Activated naive CD8-positive, alpha-beta T cell treated with anti-CD3 and anti-CD28 coated beads, Interleukin-2, amount 10 ng/mL, durations not matched to agents 7 days and 5 days (primary cell): ENCODE data around the gene SLC35A3. TPM values are rescaled to one million over a fixed set of nuclear protein-coding genes. Genes with fewer than 3 reads are reported as not detected.
A peak's percentile ranks its signal among the peaks of the same experiment; 100 is the strongest.

ENCODE experiments used
- ATAC-seq: fragments of 150-1000 bp; cut with Tn5 transposase; one replicate; pipeline ENCODE4 v1.10.0; 2021; ENCODE audit warnings: low read depth, moderate library complexity
- POLR2A ChIA-PET: fragments of 350-600 bp; sonication (Branson Sonifier 250); formaldehyde crosslinking; loops from one replicate; lab custom pipeline; 2021; ENCODE audit warnings: antibody characterized with exemption; lab: Charles Lee
- DNase-seq: peaks from one replicate; pipeline ENCODE4 v3.0.0; 2021
- H3K27ac Mint-ChIP-seq: one replicate; pipeline ENCODE4 v1.8.0; 2022; ENCODE audit warnings: mild to moderate bottlenecking, mixed read lengths
- H3K27me3 Mint-ChIP-seq: one replicate; pipeline ENCODE4 v1.8.0; 2022; ENCODE audit warnings: mild to moderate bottlenecking, moderate library complexity, mixed read lengths
- H3K36me3 Mint-ChIP-seq: one replicate; pipeline ENCODE4 v1.8.0; 2021; ENCODE audit warnings: mild to moderate bottlenecking, mixed read lengths
- H3K4me1 Mint-ChIP-seq: one replicate; pipeline ENCODE4 v1.8.0; 2021; ENCODE audit warnings: mixed read lengths
- H3K4me3 Mint-ChIP-seq: one replicate; pipeline ENCODE4 v1.8.0; 2022; ENCODE audit warnings: mild to moderate bottlenecking, moderate library complexity, mixed read lengths
- H3K9me3 Mint-ChIP-seq: one replicate; pipeline ENCODE4 v1.8.0; 2021; ENCODE audit warnings: mixed read lengths
- total RNA-seq, 2 experiments: library from RNA; stranded (reverse); gene quantifications; one replicate each; pipeline ENCODE4 v1.2.3, GENCODE V29; 2021

Gene SLC35A3
- total RNA-seq, 2 experiments from 2014 or later = 21.5 to 23.3 TPM

DNA sequence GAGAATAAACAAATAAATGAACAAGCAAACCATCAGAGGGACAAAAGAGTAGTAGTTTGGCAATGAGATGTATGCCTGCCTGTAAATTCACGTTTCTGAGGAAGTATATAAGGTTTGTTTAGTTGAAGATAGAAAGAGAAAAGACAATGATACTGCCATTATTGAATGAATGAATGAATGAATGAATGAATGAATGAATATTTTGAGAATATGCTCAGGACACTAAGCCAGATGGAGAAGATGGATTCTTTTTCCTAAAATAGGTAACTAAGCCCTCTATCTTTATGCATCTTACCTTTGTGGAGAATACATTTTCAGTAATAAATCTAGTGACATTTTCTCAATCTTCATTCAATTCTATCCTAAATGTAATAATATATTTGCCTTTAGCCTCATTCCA, 49.4 kb downstream of the SLC35A3 start:
- no peaks in the 10 kb centered on the region for H3K27me3 Mint-ChIP-seq
- no peak overlapping the region for H3K4me3 Mint-ChIP-seq
- H3K36me3 Mint-ChIP-seq = peaks cover 19% of the 10 kb centered on the region
- DNase-seq (no peak), ATAC-seq (no peak)
- H3K4me1 Mint-ChIP-seq = peaks cover 3% of the 10 kb centered on the region
- POLR2A ChIA-PET = no interaction called here
- no peak overlapping the region for H3K27ac Mint-ChIP-seq
- H3K9me3 Mint-ChIP-seq = no peaks in the 10 kb centered on the region

GRCh38 chr1:100023482-100023881, 53.7 kb downstream of the SLC35A3 start:
- POLR2A ChIA-PET = no interaction called here
- no peaks in the 10 kb centered on the region for H3K27me3 Mint-ChIP-seq
- peaks cover 1% of the 10 kb centered on the region for H3K4me1 Mint-ChIP-seq
- no peaks in the 10 kb centered on the region for H3K9me3 Mint-ChIP-seq
- H3K36me3 Mint-ChIP-seq = peaks cover 14% of the 10 kb centered on the region
- ATAC-seq = no peak
- no peak overlapping the region for H3K4me3 Mint-ChIP-seq
- DNase-seq = no peak
- no peak overlapping the region for H3K27ac Mint-ChIP-seq

DNA sequence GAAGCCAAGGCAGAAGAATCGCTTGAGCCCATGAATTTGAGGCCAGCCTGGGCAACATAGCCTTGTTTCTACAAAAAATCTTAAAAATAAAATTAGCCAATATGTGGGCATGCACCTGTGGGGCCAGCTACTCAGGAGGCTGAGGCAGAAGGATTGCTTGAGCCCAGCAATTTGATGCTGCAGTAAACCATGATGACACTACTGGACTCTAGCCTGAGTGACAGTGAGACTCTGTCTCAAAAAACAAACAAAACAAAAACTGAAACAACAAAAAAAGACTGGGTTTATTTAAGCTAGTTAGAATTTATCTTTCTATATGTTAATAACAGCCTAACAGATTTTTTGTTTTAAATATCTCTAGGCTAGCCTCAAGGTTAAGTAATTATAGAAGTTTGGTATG, 57.4 kb downstream of the SLC35A3 start:
- DNase-seq (no peak), ATAC-seq (no peak)
- no peak overlapping the region for H3K4me3 Mint-ChIP-seq
- peaks cover 9% of the 10 kb centered on the region for H3K36me3 Mint-ChIP-seq
- H3K27me3 Mint-ChIP-seq = no peaks in the 10 kb centered on the region
- H3K9me3 Mint-ChIP-seq = no peaks in the 10 kb centered on the region
- POLR2A ChIA-PET = no interaction called here
- H3K4me1 Mint-ChIP-seq = peaks cover 10% of the 10 kb centered on the region
- H3K27ac Mint-ChIP-seq = no peak overlapping the region

GRCh38 chr1:100028765-100029164, 59.0 kb downstream of the SLC35A3 start:
- H3K4me3 Mint-ChIP-seq = no peak overlapping the region
- POLR2A ChIA-PET = interaction anchor here (0.9 to 1.2 kb wide), 3 partner anchors 9 to 59 kb away, joined by 3 to 4 read pairs (median 3); partner anchors contain the start of gene SLC35A3
- peaks cover 10% of the 10 kb centered on the region for H3K4me1 Mint-ChIP-seq
- peak overlapping the region; percentile 45 for H3K27ac Mint-ChIP-seq
- ATAC-seq (peak; percentile 90), DNase-seq (no peak)
- H3K9me3 Mint-ChIP-seq = no peaks in the 10 kb centered on the region
- H3K36me3 Mint-ChIP-seq = peaks cover 9% of the 10 kb centered on the region
- no peaks in the 10 kb centered on the region for H3K27me3 Mint-ChIP-seq

DNA sequence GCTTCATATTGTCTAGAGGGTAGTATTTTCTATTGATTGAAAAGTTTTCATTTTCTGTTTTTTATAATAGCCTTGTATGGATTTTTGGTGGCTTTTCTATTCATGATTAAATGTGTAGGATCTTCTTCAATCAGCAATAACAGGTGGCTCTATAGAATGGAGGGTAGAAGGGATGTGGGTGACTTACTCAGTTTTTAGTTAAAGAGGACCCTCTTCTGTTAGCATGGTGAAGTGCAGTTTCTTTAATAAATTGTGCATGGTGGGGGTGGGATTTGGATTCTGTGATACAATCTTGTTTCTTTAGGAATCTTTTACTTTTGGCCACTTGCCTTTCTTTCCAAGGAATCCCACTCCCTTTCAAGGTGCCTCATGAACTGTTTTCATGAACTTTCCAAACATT, 64.7 kb downstream of the SLC35A3 start:
- no peak for ATAC-seq
- no peak overlapping the region for H3K27ac Mint-ChIP-seq
- H3K36me3 Mint-ChIP-seq = peaks cover 9% of the 10 kb centered on the region
- H3K4me3 Mint-ChIP-seq = no peak overlapping the region
- H3K9me3 Mint-ChIP-seq = no peaks in the 10 kb centered on the region
- no peak for DNase-seq
- no peaks in the 10 kb centered on the region for H3K27me3 Mint-ChIP-seq
- H3K4me1 Mint-ChIP-seq = peaks cover 22% of the 10 kb centered on the region
- POLR2A ChIA-PET = no interaction called here

GRCh38 chr1:100035214-100035613, 65.4 kb downstream of the SLC35A3 start:
- POLR2A ChIA-PET = interaction anchor here (1.2 kb wide), 1 partner anchor 65 kb away, joined by 3 read pairs; the partner anchor contains the start of gene SLC35A3
- no peaks in the 10 kb centered on the region for H3K9me3 Mint-ChIP-seq
- H3K4me3 Mint-ChIP-seq = no peak overlapping the region
- ATAC-seq = no peak
- no peak overlapping the region for H3K27ac Mint-ChIP-seq
- DNase-seq = no peak
- H3K27me3 Mint-ChIP-seq = no peaks in the 10 kb centered on the region
- H3K4me1 Mint-ChIP-seq = peaks cover 26% of the 10 kb centered on the region
- peaks cover 12% of the 10 kb centered on the region for H3K36me3 Mint-ChIP-seq

- Mint-ChIP-seq H3K4me1 (peaks cover 30% of the 10 kb centered on the region), H3K27ac (peak overlapping the region; percentile 100), H3K9me3 (no peaks in the 10 kb centered on the region), H3K27me3 (no peaks in the 10 kb centered on the region), H3K36me3 (peaks cover 12% of the 10 kb centered on the region), H3K4me3 (peak overlapping the region; percentile 97)
- no peak for ATAC-seq
- DNase-seq = no peak
- POLR2A ChIA-PET = interaction anchor here (0.8 to 2.1 kb wide), 11 partner anchors 8 to 423 kb away, joined by 3 to 20 read pairs (median 5); partner anchors contain the start of genes CDC14A, RTCA, SLC35A3 and TRMT13
These were observed 67.2 kb downstream of the SLC35A3 start for GRCh38 chr1:100036718-100037655.

DNA sequence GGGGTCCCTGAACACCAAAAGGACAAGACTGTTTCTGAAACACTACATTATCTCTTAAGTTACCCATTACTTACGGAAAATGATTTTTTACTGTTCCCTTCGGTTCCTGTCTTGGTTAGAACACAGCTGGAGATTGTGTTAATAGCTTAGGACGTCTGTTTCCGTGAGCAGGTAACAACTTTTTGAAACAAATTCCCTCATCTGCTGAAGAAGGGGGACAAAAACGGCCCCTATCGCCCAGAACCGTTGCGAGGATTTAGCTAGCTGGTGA, 67.8 kb downstream of the SLC35A3 start:
- ATAC-seq (no peak), DNase-seq (no peak)
- no peaks in the 10 kb centered on the region for H3K9me3 Mint-ChIP-seq
- H3K27me3 Mint-ChIP-seq = no peaks in the 10 kb centered on the region
- H3K36me3 Mint-ChIP-seq = peaks cover 12% of the 10 kb centered on the region
- POLR2A ChIA-PET = interaction anchor here (0.8 to 2.1 kb wide), 13 partner anchors 9 to 422 kb away, joined by 3 to 20 read pairs (median 5); partner anchors contain the start of genes CDC14A, RTCA, SLC35A3 and TRMT13
- peaks cover 36% of the 10 kb centered on the region for H3K4me1 Mint-ChIP-seq
- H3K4me3 Mint-ChIP-seq = peak overlapping the region; percentile 97
- peak overlapping the region; percentile 100 for H3K27ac Mint-ChIP-seq

- Mint-ChIP-seq H3K27ac (peak overlapping the region; percentile 100), H3K27me3 (no peaks in the 10 kb centered on the region), H3K36me3 (peaks cover 13% of the 10 kb centered on the region), H3K9me3 (no peaks in the 10 kb centered on the region), H3K4me1 (peaks cover 41% of the 10 kb centered on the region), H3K4me3 (peak overlapping the region; percentile 97)
- POLR2A ChIA-PET = interaction anchor here (0.6 to 2.1 kb wide), 14 partner anchors 9 to 422 kb away, joined by 3 to 20 read pairs (median 5); partner anchors contain the start of genes CDC14A, RTCA, SLC35A3 and TRMT13
- ATAC-seq (peak; percentile 87), DNase-seq (peak; percentile 94)
These were observed 68.3 kb downstream of the SLC35A3 start for GRCh38 chr1:100037927-100038659.

DNA sequence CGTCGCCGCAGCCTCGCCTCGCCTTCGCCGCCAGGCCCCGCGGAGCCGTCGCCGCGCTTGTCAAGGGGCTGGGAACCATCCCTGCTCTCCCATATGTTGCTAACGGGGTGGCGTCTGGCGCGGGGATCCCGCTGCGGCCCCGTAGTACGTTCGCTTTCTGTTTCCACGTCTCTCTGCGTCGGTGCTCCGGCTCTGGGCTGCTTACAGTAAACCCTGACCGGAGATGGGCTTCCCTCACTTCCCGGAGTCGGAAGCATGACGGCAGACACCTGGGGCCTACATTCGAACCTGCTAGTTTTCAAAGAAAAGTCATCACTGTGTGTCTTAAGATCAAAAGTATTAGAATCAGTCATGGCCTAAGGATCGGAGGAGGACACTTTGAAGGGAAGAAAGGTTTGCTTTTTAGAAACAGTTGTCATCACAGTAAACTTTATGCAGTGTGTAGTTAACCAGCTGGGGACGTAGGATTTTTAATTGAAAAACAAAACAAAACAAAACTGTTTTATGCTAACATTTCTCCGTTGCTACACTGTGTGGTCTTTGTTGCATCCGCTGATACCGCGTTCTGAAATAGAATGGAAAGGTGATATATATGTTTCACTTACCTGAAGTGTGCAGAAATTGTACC, 69.0 kb downstream of the SLC35A3 start:
- H3K27ac Mint-ChIP-seq = peak overlapping the region; percentile 100
- POLR2A ChIA-PET = interaction anchor here (0.6 to 2.1 kb wide), 13 partner anchors 8 to 421 kb away, joined by 3 to 20 read pairs (median 4); partner anchors contain the start of genes CDC14A, RTCA, SASS6 and SLC35A3
- H3K36me3 Mint-ChIP-seq = peaks cover 17% of the 10 kb centered on the region
- no peaks in the 10 kb centered on the region for H3K27me3 Mint-ChIP-seq
- H3K9me3 Mint-ChIP-seq = no peaks in the 10 kb centered on the region
- peaks cover 44% of the 10 kb centered on the region for H3K4me1 Mint-ChIP-seq
- DNase-seq = peak; percentile 78
- H3K4me3 Mint-ChIP-seq = peak overlapping the region; percentile 97
- peak; percentile 69 for ATAC-seq

GRCh38 chr1:100039591-100039990, 69.8 kb downstream of the SLC35A3 start:
- Mint-ChIP-seq H3K36me3 (peaks cover 23% of the 10 kb centered on the region), H3K27me3 (no peaks in the 10 kb centered on the region), H3K4me3 (peak overlapping the region; percentile 97), H3K4me1 (peaks cover 46% of the 10 kb centered on the region), H3K27ac (peak overlapping the region; percentile 100), H3K9me3 (peaks cover 2% of the 10 kb centered on the region)
- DNase-seq (no peak), ATAC-seq (no peak)
- POLR2A ChIA-PET = interaction anchor here (0.6 to 1.5 kb wide), 6 partner anchors 9 to 313 kb away, joined by 3 to 4 read pairs (median 4); partner anchors contain the start of genes CDC14A, SASS6 and TRMT13

GRCh38 chr1:100045206-100045605, 75.4 kb downstream of the SLC35A3 start:
- H3K4me3 Mint-ChIP-seq = no peak overlapping the region
- DNase-seq = no peak
- no peaks in the 10 kb centered on the region for H3K27me3 Mint-ChIP-seq
- peaks cover 35% of the 10 kb centered on the region for H3K36me3 Mint-ChIP-seq
- H3K9me3 Mint-ChIP-seq = peaks cover 6% of the 10 kb centered on the region
- no peak overlapping the region for H3K27ac Mint-ChIP-seq
- no peak for ATAC-seq
- POLR2A ChIA-PET = no interaction called here
- peaks cover 49% of the 10 kb centered on the region for H3K4me1 Mint-ChIP-seq
